K562 (cell line): ENCODE measurements around the gene SRP9. TPM values are rescaled to one million over a fixed set of nuclear protein-coding genes. Genes with fewer than 3 reads are reported as not detected.

Experiments
- ATF7 ChIP-seq: fragments of 450-650 bp; IDR thresholded peaks from 2 replicates; pipeline ENCODE4 v1.7.1; 2014; ENCODE audit warnings: mild to moderate bottlenecking, moderate library complexity
- HSF4 ChIP-seq: fragments of 250-450 bp; sonication (Bioruptor Pico); IDR thresholded peaks from 2 replicates; pipeline ENCODE4 v2.1.2; 2022; ENCODE audit warnings: mild to moderate bottlenecking, moderate library complexity, borderline replicate concordance
- KLF1 ChIP-seq: fragments of 450-650 bp; IDR thresholded peaks from 2 replicates; pipeline ENCODE4 v1.6.1; 2016; ENCODE audit warnings: missing genetic modification characterization, missing compliant biosample characterization
- MTA3 ChIP-seq: fragments of 450-650 bp; formaldehyde crosslinking; IDR thresholded peaks from 2 replicates; pipeline ENCODE4 v1.6.1; 2017; ENCODE audit warnings: mild to moderate bottlenecking, borderline replicate concordance
- MYC ChIP-seq, 2 experiments: fragments of 250-450 bp in 1 of 2; sonication (Bioruptor Pico) in 1 of 2; IDR thresholded peaks; 2 replicates each; pipeline versions ENCODE4 v1.5.1 to v1.6.1; 2012 to 2021; ENCODE audit warnings: low read depth in 2 of 2, borderline replicate concordance in 1 of 2, improper control_type of control experiment in 1 of 2, low read length in 1 of 2, mild to moderate bottlenecking in 1 of 2, moderate library complexity in 1 of 2
- NRF1 ChIP-seq, 2 experiments: fragments of 450-650 bp; IDR thresholded peaks in 1 of 2; conservative IDR thresholded peaks in 1 of 2; 2 replicates each; pipeline ENCODE4 v1.6.1; 2014; ENCODE audit warnings: mild to moderate bottlenecking in 2 of 2
- TRIM28 ChIP-seq: fragments of 450-650 bp; IDR thresholded peaks from 2 replicates; pipeline ENCODE4 v1.6.1; 2017
- ZBTB7A ChIP-seq: IDR thresholded peaks from 2 replicates; pipeline ENCODE4 v1.6.1; 2011; ENCODE audit warnings: low read depth, mild to moderate bottlenecking, low read length, moderate library complexity, borderline replicate concordance; ENCODE audit not compliant: control insufficient read depth
- ZHX1 ChIP-seq: fragments of 150-350 bp; conservative IDR thresholded peaks from 2 replicates; pipeline ENCODE4 v1.6.1; 2014; ENCODE audit warnings: low read length
- polyA plus RNA-seq, 8 experiments: library from polyadenylated mRNA; depleted of rRNA in 4 of 8; stranded (reverse) in 5 of 8; unstranded in 3 of 8; fragments of >200 nt; fragmentation: Nextera tagmentation in 2 of 8; fragmentation: Illumina TruSeq in 1 of 8; extraction: Ambion mirVana in 2 of 8; extraction: Trizol in 1 of 8; gene quantifications; 2 replicates each; pipeline versions ENCODE4 v1.2.1 to v1.2.3, GENCODE V29; 2011 to 2014; ENCODE audit warnings: inconsistent platforms in 1 of 8, missing spikeins in 1 of 8
- total RNA-seq, 7 experiments: library from RNA; depleted of rRNA in 6 of 7; stranded (reverse); fragments of >200 nt in 6 of 7; fragmentation: Illumina TruSeq in 2 of 7; extraction: Trizol in 2 of 7; gene quantifications; 2 replicates each; pipeline versions ENCODE4 v1.2.1 to v1.2.3, GENCODE V29; 2011 to 2021; ENCODE audit warnings: low replicate concordance in 1 of 7
- TF ChIP-seq, protein P1 (sequence below): sonication (generic); formaldehyde crosslinking; IDR thresholded peaks from 2 replicates; pipeline ENCODE4 v1.8.0; 2022; ENCODE audit warnings: missing genetic modification reagents, mild to moderate bottlenecking, borderline replicate concordance
- TF ChIP-seq, protein P2 (sequence below), 2 experiments: fragments of 450-650 bp in 1 of 2; sonication (generic) in 1 of 2; formaldehyde crosslinking in 1 of 2; IDR thresholded peaks; 2 replicates each; pipeline versions ENCODE4 v1.7.1 to v1.9.0; 2016 to 2022; ENCODE audit warnings: inconsistent platforms in 1 of 2, mild to moderate bottlenecking in 1 of 2, missing genetic modification reagents in 1 of 2

The SRP9 gene
- total and polyA plus RNA-seq, 9 of the 15 experiments (the other 6 are each of a cell fraction or from before 2014, with no cell fraction given), result 273 to 1,892 (median 668) TPM

- TF ChIP-seq ZHX1, result no peak
- TF ChIP-seq KLF1 (tag), result 0 out of 2 replicates have a peak, but pooled peaks have one; percentile 55
- TF ChIP-seq TRIM28, result 0 out of 2 replicates have a peak, but pooled peaks have one; percentile 18
- TF ChIP-seq, protein P1, sequence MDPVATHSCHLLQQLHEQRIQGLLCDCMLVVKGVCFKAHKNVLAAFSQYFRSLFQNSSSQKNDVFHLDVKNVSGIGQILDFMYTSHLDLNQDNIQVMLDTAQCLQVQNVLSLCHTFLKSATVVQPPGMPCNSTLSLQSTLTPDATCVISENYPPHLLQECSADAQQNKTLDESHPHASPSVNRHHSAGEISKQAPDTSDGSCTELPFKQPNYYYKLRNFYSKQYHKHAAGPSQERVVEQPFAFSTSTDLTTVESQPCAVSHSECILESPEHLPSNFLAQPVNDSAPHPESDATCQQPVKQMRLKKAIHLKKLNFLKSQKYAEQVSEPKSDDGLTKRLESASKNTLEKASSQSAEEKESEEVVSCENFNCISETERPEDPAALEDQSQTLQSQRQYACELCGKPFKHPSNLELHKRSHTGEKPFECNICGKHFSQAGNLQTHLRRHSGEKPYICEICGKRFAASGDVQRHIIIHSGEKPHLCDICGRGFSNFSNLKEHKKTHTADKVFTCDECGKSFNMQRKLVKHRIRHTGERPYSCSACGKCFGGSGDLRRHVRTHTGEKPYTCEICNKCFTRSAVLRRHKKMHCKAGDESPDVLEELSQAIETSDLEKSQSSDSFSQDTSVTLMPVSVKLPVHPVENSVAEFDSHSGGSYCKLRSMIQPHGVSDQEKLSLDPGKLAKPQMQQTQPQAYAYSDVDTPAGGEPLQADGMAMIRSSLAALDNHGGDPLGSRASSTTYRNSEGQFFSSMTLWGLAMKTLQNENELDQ (CRISPR knock-in tag), result no peak
- TF ChIP-seq HSF4 (CRISPR knock-in tag), result no peak
- peak; percentile 45 for TF ChIP-seq MYC (IDR thresholded peaks at IDR 0.05; ENCODE audit: low read depth, low read length)
- no peak for TF ChIP-seq MYC (CRISPR knock-in tag; IDR thresholded peaks at IDR 0.05; ENCODE audit: borderline replicate concordance, low read depth)
- TF ChIP-seq MTA3, result peak; percentile 27; the same call in 1 of the 2 replicates
- TF ChIP-seq ATF7, result 0 out of 2 replicates have a peak, but pooled peaks have one; percentile 34
- peak; percentile 54; the same call in 1 of the 2 replicates for TF ChIP-seq ZBTB7A
- peak; percentile 53 to 63; a peak in 3 of 4 replicates for TF ChIP-seq NRF1 (conservative IDR thresholded peaks at IDR 0.05 in 1 of 2, IDR thresholded peaks at IDR 0.05 in 1 of 2)
- TF ChIP-seq, protein P2, sequence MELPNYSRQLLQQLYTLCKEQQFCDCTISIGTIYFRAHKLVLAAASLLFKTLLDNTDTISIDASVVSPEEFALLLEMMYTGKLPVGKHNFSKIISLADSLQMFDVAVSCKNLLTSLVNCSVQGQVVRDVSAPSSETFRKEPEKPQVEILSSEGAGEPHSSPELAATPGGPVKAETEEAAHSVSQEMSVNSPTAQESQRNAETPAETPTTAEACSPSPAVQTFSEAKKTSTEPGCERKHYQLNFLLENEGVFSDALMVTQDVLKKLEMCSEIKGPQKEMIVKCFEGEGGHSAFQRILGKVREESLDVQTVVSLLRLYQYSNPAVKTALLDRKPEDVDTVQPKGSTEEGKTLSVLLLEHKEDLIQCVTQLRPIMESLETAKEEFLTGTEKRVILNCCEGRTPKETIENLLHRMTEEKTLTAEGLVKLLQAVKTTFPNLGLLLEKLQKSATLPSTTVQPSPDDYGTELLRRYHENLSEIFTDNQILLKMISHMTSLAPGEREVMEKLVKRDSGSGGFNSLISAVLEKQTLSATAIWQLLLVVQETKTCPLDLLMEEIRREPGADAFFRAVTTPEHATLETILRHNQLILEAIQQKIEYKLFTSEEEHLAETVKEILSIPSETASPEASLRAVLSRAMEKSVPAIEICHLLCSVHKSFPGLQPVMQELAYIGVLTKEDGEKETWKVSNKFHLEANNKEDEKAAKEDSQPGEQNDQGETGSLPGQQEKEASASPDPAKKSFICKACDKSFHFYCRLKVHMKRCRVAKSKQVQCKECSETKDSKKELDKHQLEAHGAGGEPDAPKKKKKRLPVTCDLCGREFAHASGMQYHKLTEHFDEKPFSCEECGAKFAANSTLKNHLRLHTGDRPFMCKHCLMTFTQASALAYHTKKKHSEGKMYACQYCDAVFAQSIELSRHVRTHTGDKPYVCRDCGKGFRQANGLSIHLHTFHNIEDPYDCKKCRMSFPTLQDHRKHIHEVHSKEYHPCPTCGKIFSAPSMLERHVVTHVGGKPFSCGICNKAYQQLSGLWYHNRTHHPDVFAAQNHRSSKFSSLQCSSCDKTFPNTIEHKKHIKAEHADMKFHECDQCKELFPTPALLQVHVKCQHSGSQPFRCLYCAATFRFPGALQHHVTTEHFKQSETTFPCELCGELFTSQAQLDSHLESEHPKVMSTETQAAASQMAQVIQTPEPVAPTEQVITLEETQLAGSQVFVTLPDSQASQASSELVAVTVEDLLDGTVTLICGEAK (IDR thresholded peaks at IDR 0.05), result 0 out of 2 replicates have a peak, but pooled peaks have one; percentile 23
- TF ChIP-seq, protein P2 (CRISPR knock-in tag; IDR thresholded peaks at IDR 0.05), result no peak
Observed at GRCh38 chr1:225813214-225813964, 35.8 kb downstream of the SRP9 start (continued).
